K562 (cell line): ENCODE data around the gene TOPORS.

Experiments used
- EZH2 ChIP-seq: IDR thresholded peaks from 2 replicates; pipeline ENCODE4 v1.6.1; 2012; ENCODE audit warnings: low read depth, mild to moderate bottlenecking, inconsistent platforms, low read length, borderline replicate concordance
- GTF3C2 ChIP-seq: IDR thresholded peaks from 3 replicates; pipeline ENCODE4 v1.6.1; 2011; ENCODE audit warnings: borderline replicate concordance, mild to moderate bottlenecking, moderate library complexity; ENCODE audit not compliant: insufficient read length; ENCODE audit errors: extremely low read depth
- NRF1 ChIP-seq, 2 experiments: fragments of 450-650 bp; IDR thresholded peaks in 1 of 2; conservative IDR thresholded peaks in 1 of 2; 2 replicates each; pipeline ENCODE4 v1.6.1; 2014; ENCODE audit warnings: mild to moderate bottlenecking in 2 of 2
- POLR2AphosphoS5 ChIP-seq: IDR thresholded peaks from 2 replicates; pipeline ENCODE4 v1.6.1; 2011; ENCODE audit warnings: mild to moderate bottlenecking, low read depth, low read length, moderate library complexity; ENCODE audit not compliant: control insufficient read depth, insufficient read depth
- SPI1 ChIP-seq: IDR thresholded peaks from 2 replicates; pipeline ENCODE4 v1.6.1; 2011; ENCODE audit warnings: low read depth, low read length, control low read depth, borderline replicate concordance

GRCh38 chr9:32590476-32590875 lies 38.1 kb upstream of the TOPORS start:
- TF ChIP-seq NRF1 (conservative IDR thresholded peaks at IDR 0.05 in 1 of 2, IDR thresholded peaks at IDR 0.05 in 1 of 2) (no peak), POLR2AphosphoS5 (no peak), EZH2 (no peak), GTF3C2 (no peak), SPI1 (no peak)
